ENCODE data around the gene RANGAP1.

RANGAP1 gene

DNA sequence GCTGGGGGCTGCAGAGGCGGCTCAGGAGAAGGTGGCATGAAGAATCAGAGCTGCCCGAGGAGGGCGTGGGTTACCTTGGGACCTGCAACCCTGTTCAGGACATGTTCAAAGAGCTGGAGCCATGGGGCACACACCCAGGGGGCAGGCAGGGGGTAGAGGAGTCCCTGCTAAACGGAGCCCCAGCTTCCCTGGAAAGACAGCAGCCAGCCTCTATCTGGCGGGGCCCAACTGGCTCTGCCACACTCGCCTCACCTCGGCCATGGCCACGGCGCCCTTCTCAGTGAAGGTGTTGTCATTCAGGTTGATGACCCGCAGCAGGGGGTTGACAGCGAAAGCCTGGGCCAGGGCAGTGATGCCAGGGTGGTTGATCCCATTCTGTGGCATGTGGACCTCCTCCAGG, 28.3 kb downstream of the RANGAP1 start:
- DNase-seq (ENCODE audit: low read depth), result no peak

DNA sequence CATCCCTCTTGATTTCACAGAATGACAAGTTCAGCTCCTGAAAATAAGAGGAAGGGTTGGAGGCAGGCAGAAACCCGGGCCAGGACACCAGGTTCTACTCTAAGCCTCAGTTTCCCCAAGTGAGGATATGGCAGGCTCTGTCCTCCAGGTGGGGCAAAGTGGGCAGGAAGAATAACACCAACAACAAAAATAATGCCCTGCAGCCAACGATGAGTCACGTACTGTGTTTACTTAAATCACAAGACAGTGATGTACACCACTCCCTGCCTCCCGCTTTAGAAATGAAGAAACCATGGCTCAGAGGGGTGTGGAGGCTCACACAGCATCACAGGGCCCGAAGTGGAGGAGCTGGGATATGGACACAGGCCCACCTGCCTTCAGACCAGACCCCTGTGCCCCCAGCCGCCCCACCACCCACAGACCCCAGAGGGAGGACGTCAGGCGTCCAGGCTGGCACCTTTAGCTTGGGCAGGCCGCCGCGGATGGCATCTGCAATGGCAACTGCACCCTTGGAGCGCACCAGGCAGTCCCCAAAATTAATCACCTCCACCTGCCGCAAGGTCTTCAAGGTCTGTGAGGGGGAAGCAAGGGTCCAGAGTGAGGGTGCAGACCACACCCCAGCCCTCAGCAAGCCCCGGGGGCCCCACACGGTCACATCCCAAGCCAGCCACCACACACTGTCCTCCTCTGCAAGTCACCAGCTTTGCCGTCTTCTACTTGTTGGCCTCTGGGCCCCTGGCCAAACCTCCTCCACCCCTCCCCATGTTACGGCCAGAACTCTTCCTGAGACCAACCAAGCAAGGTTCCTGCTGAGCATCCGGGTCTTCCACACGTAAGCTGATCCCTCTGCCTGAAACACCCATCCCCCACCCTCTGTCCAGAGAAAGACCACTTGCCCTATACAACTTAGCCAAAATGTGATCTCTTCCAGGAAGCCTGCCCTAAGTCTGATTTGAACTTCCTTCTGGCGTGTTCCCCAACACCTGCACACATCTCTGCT, 29.4 kb downstream of the RANGAP1 start:
- DNase-seq (ENCODE audit: low read depth), result peak; percentile 20

DNA sequence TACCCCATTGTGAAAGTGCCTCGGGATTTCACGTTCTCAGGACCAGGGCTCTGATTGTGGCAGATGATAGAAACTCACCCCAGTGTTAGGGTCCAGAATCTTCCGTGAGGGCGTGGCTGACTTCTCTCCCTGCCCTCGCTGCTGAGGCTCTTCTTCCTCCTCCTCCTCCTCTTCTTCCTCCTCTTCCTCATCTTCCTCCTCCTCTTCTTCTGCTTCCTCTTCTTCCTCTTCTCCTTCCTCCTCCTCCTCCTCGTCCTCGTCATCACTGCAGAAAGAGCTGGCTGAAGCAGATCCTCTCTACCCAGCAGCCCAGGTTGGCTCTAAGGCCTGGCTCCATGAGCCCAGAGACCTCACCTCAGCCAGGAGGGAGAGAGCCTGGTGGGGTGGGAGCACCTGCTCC, 31.8 kb downstream of the RANGAP1 start:
- DNase-seq (ENCODE audit: low read depth), result no peak

DNA sequence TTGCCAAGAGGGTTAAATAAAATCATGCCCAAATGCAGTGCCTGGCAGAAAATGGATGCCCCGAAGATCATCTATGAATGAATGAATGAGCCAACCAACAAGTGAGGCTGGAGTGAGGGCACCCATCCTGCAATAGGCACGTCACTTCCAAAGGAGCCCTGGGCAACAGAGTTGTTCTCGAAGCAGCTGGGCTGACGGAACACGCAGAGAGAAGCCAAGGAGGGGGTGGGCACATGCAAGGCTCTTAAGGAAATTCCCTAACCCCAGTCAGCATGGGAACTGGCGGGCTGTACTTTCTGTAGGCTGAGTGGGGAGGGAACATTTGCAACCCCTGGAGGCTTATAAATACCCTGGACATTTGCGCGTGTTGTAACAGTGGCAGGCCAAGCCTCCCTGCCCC, 33.6 kb downstream of the RANGAP1 start:
- no peak for DNase-seq (ENCODE audit: low read depth)

DNA sequence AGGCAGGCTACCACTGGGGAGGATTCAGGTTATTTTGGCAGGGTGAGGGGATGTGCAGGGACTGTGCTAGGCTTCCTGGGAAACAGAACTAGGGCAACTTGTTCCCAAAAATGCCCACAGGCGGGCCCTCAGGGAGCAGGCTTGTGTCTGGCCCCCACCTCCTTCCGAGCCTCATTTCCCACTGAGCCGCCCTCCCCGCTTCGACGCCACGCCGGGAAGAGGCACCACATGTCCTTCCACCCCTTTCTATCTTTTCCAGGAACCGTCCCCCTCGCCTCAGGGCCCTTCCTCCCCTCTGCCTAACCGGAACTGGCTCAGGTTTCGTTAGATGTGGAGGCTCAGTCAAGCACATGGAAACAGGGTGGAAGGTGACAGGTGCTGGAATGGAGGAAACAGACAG, 35.9 kb downstream of the RANGAP1 start:
- no peak for DNase-seq (ENCODE audit: low read depth)

DNA sequence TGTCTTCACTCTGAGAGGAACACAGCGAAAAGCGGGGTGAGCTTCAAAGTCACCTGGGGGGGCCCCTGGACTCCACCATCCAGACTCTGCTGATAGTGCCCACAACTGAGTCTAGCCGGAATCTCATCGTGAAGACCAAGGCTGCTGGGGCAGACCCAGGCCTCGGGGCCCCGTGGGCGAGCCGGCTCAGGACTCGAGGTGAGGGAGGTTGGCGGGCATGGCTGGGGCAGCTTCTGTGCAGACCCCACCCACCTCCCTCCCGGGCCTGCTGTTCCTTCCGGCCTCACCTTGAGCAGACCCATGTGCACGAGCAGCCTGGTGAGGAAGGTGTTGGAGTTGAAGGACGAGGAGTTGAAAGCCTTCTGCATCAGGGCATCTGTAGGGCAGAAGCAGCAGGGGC, 36.5 kb downstream of the RANGAP1 start:
- DNase-seq (ENCODE audit: low read depth), result no peak

DNA sequence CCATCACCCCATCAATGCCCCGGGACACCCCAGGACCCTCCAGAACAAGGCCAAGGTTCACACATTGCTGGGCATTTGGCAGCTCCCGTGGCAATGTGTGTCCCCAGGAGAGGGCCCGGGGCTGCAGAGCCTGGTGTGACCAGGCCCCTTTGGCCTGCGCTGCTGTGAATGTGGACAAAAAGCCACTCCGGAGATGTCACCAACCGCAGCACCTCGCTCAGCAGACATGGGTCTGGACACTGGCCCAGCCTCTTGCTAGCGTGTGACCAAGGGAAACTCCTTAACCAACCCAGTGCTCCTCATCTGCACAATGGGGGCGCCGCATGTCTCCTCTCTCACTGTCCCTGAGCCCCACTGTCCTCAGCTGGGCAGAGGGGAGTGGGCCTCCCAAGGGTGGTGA, 37.2 kb downstream of the RANGAP1 start:
- DNase-seq (ENCODE audit: low read depth), result no peak

DNA sequence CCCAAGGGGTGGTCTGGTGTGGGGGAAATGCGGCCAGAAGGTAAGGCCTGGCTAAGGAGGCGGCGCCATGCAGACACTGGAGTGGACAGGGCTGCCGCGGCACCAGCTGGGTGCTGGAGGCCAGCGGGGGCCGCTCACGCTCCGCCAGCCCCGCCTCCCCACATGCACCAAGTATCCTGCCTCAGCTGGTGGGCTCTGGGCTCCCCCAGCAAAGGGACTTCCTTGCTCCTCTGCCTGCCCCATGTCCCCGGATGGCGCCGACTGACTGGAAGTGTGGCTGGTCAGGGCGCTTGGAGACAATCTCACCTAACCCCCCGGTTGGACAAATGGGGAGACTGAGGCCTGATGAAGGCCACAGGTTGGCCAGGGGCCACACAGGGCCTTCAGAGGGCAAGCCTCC, 37.7 kb downstream of the RANGAP1 start:
- DNase-seq (ENCODE audit: low read depth), result no peak

DNA sequence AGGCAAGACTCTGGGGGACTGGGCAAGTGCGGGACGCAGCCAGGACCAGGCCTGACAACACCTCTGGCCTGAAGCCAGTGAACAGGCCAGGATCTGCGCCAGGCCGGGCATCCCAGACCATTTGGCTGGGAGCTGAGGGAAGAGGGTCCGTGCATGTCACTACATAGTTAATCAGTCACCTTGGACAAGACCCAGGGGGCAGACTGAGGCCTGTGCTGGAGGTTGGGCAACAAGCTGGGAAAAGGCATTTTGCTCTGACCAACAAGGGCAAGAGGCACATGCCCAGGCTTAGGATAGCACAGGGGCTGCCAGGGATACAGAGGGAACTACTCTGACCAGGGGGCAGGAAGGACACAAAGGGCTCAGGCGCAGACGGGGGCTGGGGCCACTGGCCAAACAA, 38.3 kb downstream of the RANGAP1 start:
- DNase-seq (ENCODE audit: low read depth), result no peak

DNA sequence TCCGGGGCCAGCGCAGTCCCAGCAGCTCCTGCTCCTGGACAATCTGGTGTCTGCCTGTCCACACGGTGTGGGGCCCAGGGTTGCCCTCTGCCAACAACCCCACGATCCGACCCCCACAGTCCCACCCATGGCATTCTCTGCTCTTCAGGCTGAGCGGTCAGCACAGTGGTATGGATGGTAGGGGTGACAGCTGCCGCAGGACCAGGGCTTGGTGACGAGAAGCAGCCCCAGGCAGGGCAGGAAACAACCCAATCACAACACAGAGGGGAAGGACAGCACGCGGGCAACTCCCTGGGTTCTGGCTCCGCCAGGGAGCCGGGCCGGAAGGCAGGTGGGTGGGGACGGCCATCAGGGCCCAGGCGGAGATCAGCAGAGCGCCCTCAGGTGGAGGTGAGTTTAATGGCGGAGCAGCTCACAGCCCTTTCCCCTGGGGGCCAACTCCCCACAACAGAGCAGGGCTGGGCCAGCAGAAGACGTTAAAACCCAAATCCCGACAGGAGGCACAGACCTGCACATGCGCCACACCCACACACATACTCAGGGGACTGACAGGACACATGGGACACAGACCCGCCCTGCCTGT, 40.0 kb downstream of the RANGAP1 start:
- DNase-seq (ENCODE audit: low read depth), result no peak

DNA sequence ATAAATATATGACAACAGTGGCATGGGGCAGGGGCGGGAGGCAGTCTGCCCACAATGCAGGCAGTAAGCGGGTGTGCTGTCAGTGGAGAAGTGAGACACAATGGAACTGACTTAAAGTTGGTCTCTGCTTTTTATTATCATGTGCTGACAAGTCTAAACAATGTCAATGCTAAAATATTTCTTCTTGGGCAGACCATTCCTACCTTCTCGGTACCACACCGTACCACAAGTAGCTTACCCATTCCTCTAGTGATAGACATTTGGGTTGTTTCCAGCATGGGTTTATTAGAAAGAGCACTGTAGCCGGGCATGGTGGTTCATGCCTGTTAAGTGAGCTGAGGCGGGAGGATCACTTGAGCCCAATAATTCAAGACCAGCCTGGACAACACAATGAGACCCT, 42.6 kb downstream of the RANGAP1 start:
- DNase-seq (ENCODE audit: low read depth), result no peak

DNA sequence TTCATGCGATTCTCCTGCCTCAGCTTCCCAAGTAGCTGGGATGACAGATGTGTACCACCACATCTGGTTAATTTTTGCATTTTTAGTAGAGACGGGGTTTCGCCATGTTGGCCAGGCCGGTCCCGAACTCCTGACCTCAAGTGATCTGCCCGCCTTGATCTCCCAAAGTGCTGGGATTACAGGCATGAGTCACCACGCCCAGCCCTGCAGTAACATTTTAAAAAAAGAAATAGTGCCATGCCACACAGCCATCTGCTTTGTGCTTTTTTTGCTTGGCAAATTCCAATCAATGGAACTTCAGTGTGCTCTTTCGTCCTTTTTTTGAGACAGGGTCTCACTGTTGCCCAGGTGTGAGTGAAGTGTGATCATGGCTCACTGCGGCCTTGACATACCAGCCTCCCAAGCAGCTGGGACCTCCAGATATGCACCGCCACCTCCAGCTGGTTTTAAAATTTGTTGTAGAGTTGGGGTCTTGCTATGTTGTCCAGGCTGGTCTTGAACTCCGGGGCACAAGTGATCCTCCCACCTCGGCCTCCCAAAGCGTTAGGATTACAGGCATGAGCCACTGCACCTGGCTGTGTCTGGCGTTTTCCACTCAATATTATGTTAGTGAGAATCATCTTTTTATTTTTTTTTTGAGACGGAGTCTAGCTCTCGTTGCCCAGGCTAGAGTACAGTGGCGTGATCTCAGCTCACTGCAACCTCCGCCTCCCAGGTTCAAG, 43.4 kb downstream of the RANGAP1 start:
- DNase-seq (ENCODE audit: low read depth), result no peak

DNA sequence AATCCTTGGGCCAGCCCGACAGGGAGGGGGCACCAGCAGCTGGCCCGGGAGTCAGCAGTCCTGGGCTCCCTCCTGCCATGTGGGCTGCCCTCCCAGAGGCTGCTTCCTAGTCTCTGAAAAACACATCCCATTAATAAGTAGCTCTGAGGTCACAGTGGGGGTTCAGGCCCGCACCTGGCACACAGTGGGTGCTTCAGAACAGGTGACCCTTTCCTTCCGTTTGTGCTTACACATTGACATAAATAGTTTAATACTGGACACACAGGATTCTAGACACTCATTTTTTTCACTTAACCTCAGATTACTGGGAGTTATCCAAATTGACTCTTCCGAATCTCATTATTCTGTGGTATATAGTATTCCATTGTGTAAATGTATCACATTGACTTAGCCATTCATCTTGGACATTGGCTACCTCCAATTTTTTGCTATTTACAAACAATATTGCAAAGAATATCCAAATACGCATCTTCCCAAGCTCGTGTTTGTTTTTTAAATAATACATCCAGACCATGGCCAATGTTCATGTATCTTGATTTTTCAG, 44.8 kb downstream of the RANGAP1 start:
- DNase-seq (ENCODE audit: low read depth), result no peak

DNA sequence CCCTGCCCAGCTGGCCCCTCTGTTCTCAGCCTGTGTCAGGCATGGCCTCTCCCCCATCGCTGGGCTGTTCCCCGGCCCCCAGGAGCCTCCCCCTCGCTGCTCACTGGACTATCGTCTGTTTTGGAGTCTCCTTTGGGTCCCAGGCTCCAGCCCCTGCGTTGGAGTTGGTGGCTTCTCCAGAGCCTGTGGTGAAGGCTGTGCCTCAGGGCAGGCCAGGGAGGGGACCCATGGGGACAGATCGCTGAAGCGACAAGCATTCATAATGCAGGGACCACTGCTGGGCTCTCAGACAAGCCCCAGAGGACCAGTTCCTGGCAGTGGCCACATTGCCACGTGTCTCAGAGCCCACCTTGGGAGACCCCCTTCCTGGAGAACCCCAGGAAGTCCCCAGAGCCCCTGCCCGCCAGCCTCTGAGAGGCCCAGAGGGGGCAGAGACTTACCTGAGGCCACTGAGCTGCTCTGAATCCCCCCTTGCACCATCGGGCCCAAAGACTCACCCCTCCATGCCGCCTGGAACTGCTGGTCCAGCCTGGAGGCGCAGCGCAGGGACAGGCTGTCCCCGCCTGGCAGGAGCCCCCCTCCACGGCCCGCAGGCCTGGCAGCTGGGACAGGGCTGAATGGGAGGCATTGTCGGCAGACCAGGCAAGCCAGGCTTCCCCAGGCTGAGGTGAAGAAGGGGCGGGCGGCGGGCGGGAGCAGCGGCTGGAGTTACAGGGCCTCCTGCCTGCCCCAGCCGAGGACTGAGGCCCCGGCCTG, 45.4 kb downstream of the RANGAP1 start, which contains the start of gene CHADL:
CHADL (minus strand) TSS at position 555 of the 756 bp plus-strand sequence; CDS start at position 505, 50 bp downstream.
- no peak for DNase-seq (ENCODE audit: low read depth)

DNA sequence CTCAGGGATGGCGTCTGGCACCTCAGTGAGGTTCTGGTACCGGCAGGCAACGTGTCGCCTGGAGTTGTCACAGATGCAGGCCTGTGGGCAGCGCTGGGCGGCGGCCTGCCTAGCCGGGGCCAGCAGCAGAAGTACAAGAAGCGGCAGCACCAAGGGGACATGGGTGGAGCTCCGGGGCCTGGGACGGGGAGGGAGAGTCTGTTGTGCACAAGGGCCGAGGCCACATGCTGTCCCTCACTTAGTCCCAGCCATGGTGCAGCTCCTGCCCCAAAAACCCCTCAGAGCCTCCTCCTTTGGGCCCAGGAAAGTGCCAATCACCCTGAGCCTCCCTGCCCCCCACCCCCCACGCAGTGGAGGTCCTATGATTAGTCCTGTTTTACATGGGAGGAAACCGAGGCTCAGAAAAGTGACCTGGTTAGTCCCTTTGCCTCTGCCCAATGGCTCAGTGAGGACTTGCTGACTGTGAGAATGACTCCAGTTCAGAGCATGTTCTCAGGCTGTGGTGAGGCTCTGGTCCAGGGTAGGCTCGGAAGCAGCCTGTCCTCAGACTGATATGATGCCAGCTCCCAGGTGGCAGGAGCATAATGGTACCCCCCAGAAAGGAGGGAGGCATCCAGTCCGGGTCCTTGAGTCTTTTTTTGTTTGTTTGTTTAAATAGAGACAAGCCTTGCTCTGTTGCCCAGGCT, 46.4 kb downstream of the RANGAP1 start:
- DNase-seq (ENCODE audit: low read depth), result no peak

DNA sequence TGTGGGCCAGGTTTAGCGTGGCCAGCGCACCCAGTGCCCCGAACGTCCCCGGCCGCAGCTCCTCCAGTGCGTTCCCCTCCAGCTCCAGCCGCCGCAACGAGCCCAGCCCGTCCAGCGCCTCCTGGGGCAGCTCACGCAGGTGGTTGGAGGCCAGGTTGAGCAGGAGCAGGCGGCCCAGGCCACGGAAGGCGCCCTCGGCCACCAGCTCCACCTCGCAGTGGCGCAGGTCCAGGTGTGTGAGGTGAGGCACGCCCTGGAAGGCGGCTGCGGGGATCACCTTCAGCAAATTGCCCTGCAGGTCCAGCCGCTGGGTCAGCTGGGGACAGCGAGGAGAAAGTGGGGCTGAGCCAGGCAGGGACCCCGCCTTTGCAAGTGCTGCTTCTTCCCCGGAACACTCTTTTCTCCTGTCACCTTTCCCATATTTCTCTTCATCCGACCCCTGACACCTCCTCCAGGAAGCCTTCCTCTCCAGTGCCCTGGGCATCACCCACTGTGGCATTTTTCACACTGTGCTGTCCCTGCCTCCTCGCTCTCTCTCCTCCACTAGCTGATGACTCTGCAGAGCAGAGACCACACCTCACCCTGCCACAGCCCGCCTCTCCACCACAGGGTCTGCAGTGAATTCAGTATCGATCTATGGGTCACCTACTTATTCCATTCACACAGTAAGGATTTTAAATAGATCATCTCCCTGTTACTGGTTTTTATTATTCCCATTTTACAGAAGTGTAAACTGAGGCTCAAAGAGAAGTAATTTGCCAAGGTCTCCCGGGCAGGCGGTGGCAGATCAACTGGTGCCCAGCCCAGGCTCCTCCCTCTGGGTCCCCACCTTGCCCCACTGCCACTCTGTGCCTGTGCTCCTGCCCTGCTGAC, 47.2 kb downstream of the RANGAP1 start:
- DNase-seq (ENCODE audit: low read depth), result no peak

DNA sequence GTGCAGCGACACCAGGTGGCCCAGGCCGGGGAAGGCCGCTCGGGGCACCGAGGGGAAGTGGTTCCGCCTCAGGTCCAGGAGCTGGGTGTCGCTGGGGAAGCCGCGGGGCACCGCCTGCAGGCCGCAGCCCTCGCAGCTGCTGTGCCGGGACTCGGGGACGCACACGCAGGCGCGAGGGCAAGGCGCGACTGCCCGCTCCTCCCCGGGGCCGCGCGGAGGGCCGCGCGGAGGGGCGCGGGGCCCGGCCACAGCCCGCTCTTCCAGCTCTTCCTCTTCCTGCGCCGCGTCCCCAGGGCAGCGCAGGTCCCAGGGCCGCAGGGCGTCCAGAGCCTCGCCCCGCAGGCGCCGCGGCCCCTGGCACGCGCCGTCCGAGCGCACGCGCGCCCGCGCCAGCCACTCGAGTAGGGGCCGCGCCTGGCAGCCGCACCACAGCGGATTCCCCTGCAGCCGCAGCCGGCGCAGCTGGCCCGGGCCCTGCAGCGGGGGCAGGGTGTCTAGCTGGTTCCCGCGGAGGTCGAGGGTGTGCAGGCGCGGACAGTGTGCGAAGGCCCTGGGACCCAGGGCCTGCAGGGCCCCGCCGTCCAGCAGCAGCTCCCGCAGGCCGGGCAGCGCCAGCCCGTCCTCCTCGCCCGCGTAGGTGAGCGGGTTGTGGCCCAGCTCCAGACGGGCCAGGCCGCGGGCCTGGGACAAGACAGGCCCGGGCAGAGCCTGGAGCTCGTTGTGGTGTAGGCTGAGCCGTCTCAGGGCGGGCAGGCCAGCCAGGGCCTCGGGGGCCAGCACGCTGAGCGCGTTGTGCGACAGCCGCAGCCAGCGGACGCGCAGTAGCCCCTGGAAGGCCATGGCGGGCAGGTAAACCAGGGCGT, 48.0 kb downstream of the RANGAP1 start:
- no peak for DNase-seq (ENCODE audit: low read depth)

DNA sequence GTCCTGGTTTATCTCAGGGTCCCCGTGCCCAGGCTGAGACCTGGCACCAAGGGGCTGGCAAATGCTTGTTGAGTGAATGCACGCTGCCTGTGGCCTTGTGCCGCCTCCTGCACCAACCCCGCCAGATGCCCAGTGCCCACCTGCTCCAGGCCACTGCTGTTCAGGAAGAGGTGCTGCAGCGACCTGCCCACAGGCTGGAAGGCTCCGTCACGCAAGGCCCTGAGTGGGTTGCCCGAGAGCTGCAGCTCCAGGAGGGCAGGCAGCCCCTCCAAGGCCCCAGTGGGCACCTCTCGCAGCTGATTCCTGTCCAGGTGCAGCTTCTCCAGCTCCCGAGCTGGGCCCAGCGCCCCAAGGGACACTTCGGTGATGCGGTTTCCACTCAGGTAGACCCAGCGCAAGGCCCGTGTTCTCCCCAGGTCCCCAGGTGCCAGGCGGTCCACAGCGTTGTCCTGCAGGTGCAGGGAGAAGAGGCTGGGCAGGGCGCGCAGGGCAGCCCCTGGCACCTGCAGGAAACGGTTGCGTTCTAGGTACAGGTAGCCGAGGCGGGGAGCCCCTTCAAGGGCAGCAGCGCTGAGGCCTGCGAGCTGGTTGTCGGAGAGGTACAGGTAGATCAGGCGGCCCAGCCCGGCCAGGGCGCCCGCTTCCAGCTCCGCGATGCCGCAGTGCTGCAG, 48.8 kb downstream of the RANGAP1 start:
- no peak for DNase-seq (ENCODE audit: low read depth)
